GM23338 (cell line): ENCODE data around the gene TGFBR3. TPM values are rescaled to one million over a fixed set of nuclear protein-coding genes. Genes with fewer than 3 reads are reported as not detected.

ENCODE experiments used
- ATAC-seq: fragments of 200-7000 bp; cut with Tn5 transposase; 3 replicates; pipeline ENCODE4 v1.9.1; 2020
- DNase-seq: peaks from one replicate; pipeline ENCODE4 v3.0.0-alpha.2; 2015; ENCODE audit warnings: low spot score
- H2AFZ ChIP-seq: fragments of 200-600 bp; sonication (generic); 2 replicates; pipeline ENCODE4 v1.8.0; 2016; ENCODE audit warnings: antibody characterized with exemption, mild to moderate bottlenecking, moderate library complexity
- H3F3A ChIP-seq: fragments of 200-600 bp; sonication (generic); replicated peaks from 2 replicates; pipeline ENCODE4 v1.8.0; 2017; ENCODE audit warnings: antibody characterized with exemption, mixed run types, low read depth
- H3K27ac ChIP-seq: fragments of 200-600 bp; sonication (generic); 2 replicates; pipeline ENCODE4 v1.6.1; 2016; ENCODE audit warnings: low read depth
- H3K27me3 ChIP-seq: fragments of 200-600 bp; sonication (generic); 2 replicates; pipeline ENCODE4 v1.8.0; 2016; ENCODE audit warnings: mild to moderate bottlenecking, mixed run types, moderate library complexity; ENCODE audit not compliant: insufficient read depth
- H3K36me3 ChIP-seq: fragments of 200-600 bp; sonication (generic); 2 replicates; pipeline ENCODE4 v1.8.0; 2016; ENCODE audit warnings: mild to moderate bottlenecking; ENCODE audit not compliant: insufficient read depth
- H3K4me1 ChIP-seq: fragments of 200-600 bp; sonication (generic); 2 replicates; pipeline ENCODE4 v1.8.0; 2016; ENCODE audit warnings: mild to moderate bottlenecking, moderate library complexity; ENCODE audit not compliant: insufficient read depth
- H3K4me2 ChIP-seq: fragments of 200-600 bp; sonication (generic); 2 replicates; pipeline ENCODE4 v1.7.1; 2017; ENCODE audit warnings: mixed run types
- H3K4me3 ChIP-seq: fragments of 200-600 bp; sonication (generic); 2 replicates; pipeline ENCODE4 v1.6.1; 2016; ENCODE audit warnings: mixed run types
- H3K79me2 ChIP-seq: fragments of 200-600 bp; sonication (generic); replicated peaks from 2 replicates; pipeline ENCODE4 v1.8.0; 2017; ENCODE audit warnings: mild to moderate bottlenecking; ENCODE audit not compliant: insufficient read depth
- H3K9me2 ChIP-seq: fragments of 200-600 bp; sonication (generic); 2 replicates; pipeline ENCODE4 v1.8.0; 2017; ENCODE audit not compliant: insufficient read depth
- H4K20me1 ChIP-seq: fragments of 200-600 bp; sonication (generic); replicated peaks from 2 replicates; pipeline ENCODE4 v1.8.0; 2017; ENCODE audit warnings: mild to moderate bottlenecking; ENCODE audit not compliant: insufficient read depth
- H3K27ac Mint-ChIP-seq: 2 replicates; pipeline ENCODE4 v1.8.0; 2020; ENCODE audit warnings: inconsistent platforms, mild to moderate bottlenecking, moderate library complexity, mixed read lengths
- H3K27me3 Mint-ChIP-seq: 3 replicates; pipeline ENCODE4 v1.8.0; 2022; ENCODE audit warnings: low read depth, mild to moderate bottlenecking, moderate library complexity, mixed read lengths, inconsistent platforms; ENCODE audit not compliant: insufficient read depth, poor library complexity
- H3K36me3 Mint-ChIP-seq: 3 replicates; pipeline ENCODE4 v1.8.0; 2021; ENCODE audit warnings: low read depth, mild to moderate bottlenecking, inconsistent platforms, moderate library complexity, mixed read lengths
- H3K4me1 Mint-ChIP-seq: 3 replicates; pipeline ENCODE4 v1.8.0; 2020; ENCODE audit warnings: mild to moderate bottlenecking, inconsistent platforms, mixed read lengths
- H3K4me3 Mint-ChIP-seq: 3 replicates; pipeline ENCODE4 v1.8.0; 2021; ENCODE audit warnings: moderate library complexity, mild to moderate bottlenecking, inconsistent platforms, mixed read lengths
- H3K9me3 Mint-ChIP-seq: 3 replicates; pipeline ENCODE4 v1.8.0; 2020; ENCODE audit warnings: moderate library complexity, mild to moderate bottlenecking, inconsistent platforms, mixed read lengths
- CTCF ChIP-seq, 2 experiments: fragments of 200-600 bp in 1 of 2; sonication (generic) in 1 of 2; conservative IDR thresholded peaks; 2 replicates each; pipeline versions ENCODE4 v1.5.1 to v1.6.1; 2016 to 2017; ENCODE audit warnings: antibody characterized with exemption in 2 of 2, low read depth in 2 of 2, mild to moderate bottlenecking in 2 of 2, moderate library complexity in 1 of 2
- ETS1 ChIP-seq: IDR thresholded peaks from 2 replicates; pipeline ENCODE4 v1.6.1; 2016; ENCODE audit warnings: antibody characterized with exemption
- EZH2phosphoT487 ChIP-seq: fragments of 200-600 bp; sonication (generic); IDR thresholded peaks from one replicate; pipeline ENCODE4 v1.8.1; 2018; ENCODE audit warnings: antibody characterized with exemption; ENCODE audit not compliant: unreplicated experiment
- REST ChIP-seq: IDR thresholded peaks from one replicate; pipeline ENCODE4 v1.6.1; 2018; ENCODE audit warnings: antibody characterized with exemption; ENCODE audit not compliant: unreplicated experiment
- STAT1 ChIP-seq: IDR thresholded peaks from one replicate; pipeline ENCODE4 v1.6.1; 2016; ENCODE audit warnings: antibody characterized with exemption; ENCODE audit not compliant: unreplicated experiment
- ZNF114 ChIP-seq: fragments of 250-450 bp; sonication (Bioruptor Pico); IDR thresholded peaks from 2 replicates; pipeline ENCODE4 v1.5.0; 2020; ENCODE audit warnings: mild to moderate bottlenecking, moderate library complexity
- ZNF331 ChIP-seq: fragments of 250-450 bp; sonication (Bioruptor Pico); IDR thresholded peaks from 2 replicates; pipeline ENCODE4 v1.5.0; 2020; ENCODE audit warnings: low read depth, mild to moderate bottlenecking, moderate library complexity
- polyA plus RNA-seq: library from polyadenylated mRNA; unstranded; fragments of >200 nt; fragmentation: Nextera tagmentation; extraction: Ambion mirVana; gene quantifications from 2 replicates; pipeline ENCODE4 v1.2.1, GENCODE V29; 2016
- total RNA-seq: library from RNA; depleted of rRNA; stranded (reverse); fragments of >200 nt; shearing (Covaris generic); gene quantifications from 2 replicates; pipeline ENCODE4 v1.2.3, GENCODE V29; 2014

Gene TGFBR3
- total and polyA plus RNA-seq, 2 experiments from 2014 or later, result 1.7 to 2.9 TPM

GRCh38 chr1:91799159-91799558 lies 86.8 kb downstream of the TGFBR3 start:
- Histone ChIP-seq H4K20me1 (no peaks in the 10 kb centered on the region), H3K36me3 (no peaks in the 10 kb centered on the region), H3K27me3 (no peaks in the 10 kb centered on the region), H3K27ac (no peak overlapping the region), H3K9me2 (no peaks in the 10 kb centered on the region; the same call in 1 of the 2 replicates), H3K79me2 (no peaks in the 10 kb centered on the region), H3F3A (no peaks in the 10 kb centered on the region), H2AFZ (no peak overlapping the region), H3K4me2 (no peak overlapping the region), H3K4me3 (no peak overlapping the region), H3K4me1 (no peaks in the 10 kb centered on the region)
- H3K27ac Mint-ChIP-seq, result no peak overlapping the region
- H3K27me3 Mint-ChIP-seq, result peaks cover 6% of the 10 kb centered on the region
- H3K4me1 Mint-ChIP-seq, result peaks cover 9% of the 10 kb centered on the region
- ATAC-seq (peak; percentile 74), DNase-seq (no peak)
- peaks cover 4% of the 10 kb centered on the region for H3K36me3 Mint-ChIP-seq
- H3K4me3 Mint-ChIP-seq, result no peak overlapping the region
- TF ChIP-seq ZNF114, result no peak
- TF ChIP-seq CTCF (conservative IDR thresholded peaks at IDR 0.05; ENCODE audit: low read depth in 2 of 2), result peak; percentile 26 to 48; a peak in 3 of 4 replicates
- TF ChIP-seq STAT1, result no peak
- H3K9me3 Mint-ChIP-seq, result 0 out of 3 replicates have a peak, but pooled peaks cover 3% of the 10 kb centered on the region

GRCh38 chr1:91798740-91799139 lies 87.2 kb downstream of the TGFBR3 start:
- H3K4me1 Mint-ChIP-seq, result peaks cover 9% of the 10 kb centered on the region
- no peak overlapping the region for H3K27ac ChIP-seq
- no peaks in the 10 kb centered on the region; the same call in 1 of the 2 replicates for H3K9me2 ChIP-seq
- H3K4me2 ChIP-seq, result no peak overlapping the region
- no peak for DNase-seq
- no peaks in the 10 kb centered on the region for H3K79me2 ChIP-seq
- H3K27ac Mint-ChIP-seq, result no peak overlapping the region
- peaks cover 6% of the 10 kb centered on the region for H3K27me3 Mint-ChIP-seq
- no peaks in the 10 kb centered on the region for H3K36me3 ChIP-seq
- H4K20me1 ChIP-seq, result no peaks in the 10 kb centered on the region
- H3K4me3 Mint-ChIP-seq, result no peak overlapping the region
- H3K4me3 ChIP-seq, result no peak overlapping the region
- ATAC-seq, result no peak
- TF ChIP-seq ETS1, result no peak
- no peaks in the 10 kb centered on the region for H3F3A ChIP-seq
- no peaks in the 10 kb centered on the region for H3K4me1 ChIP-seq
- H2AFZ ChIP-seq, result no peak overlapping the region
- H3K27me3 ChIP-seq, result no peaks in the 10 kb centered on the region
- H3K36me3 Mint-ChIP-seq, result peaks cover 4% of the 10 kb centered on the region
- 0 out of 3 replicates have a peak, but pooled peaks cover 3% of the 10 kb centered on the region for H3K9me3 Mint-ChIP-seq

- Histone ChIP-seq H2AFZ (no peak overlapping the region), H3K4me3 (no peak overlapping the region), H3K36me3 (no peaks in the 10 kb centered on the region), H3K27ac (no peak overlapping the region), H3K4me1 (no peaks in the 10 kb centered on the region), H3K27me3 (no peaks in the 10 kb centered on the region), H3K9me2 (no peaks in the 10 kb centered on the region; the same call in 1 of the 2 replicates), H4K20me1 (no peaks in the 10 kb centered on the region), H3K79me2 (no peaks in the 10 kb centered on the region), H3F3A (no peaks in the 10 kb centered on the region), H3K4me2 (no peak overlapping the region)
- Mint-ChIP-seq H3K4me1 (peaks cover 10% of the 10 kb centered on the region), H3K9me3 (0 out of 3 replicates have a peak, but pooled peaks cover 3% of the 10 kb centered on the region), H3K36me3 (peaks cover 4% of the 10 kb centered on the region), H3K27ac (peak overlapping the region; percentile 14; the same call in 1 of the 2 replicates), H3K4me3 (no peak overlapping the region), H3K27me3 (peaks cover 6% of the 10 kb centered on the region)
- DNase-seq (no peak), ATAC-seq (no peak)
- TF ChIP-seq EZH2phosphoT487 (no peak), STAT1 (no peak), ZNF331 (CRISPR knock-in tag) (no peak), ETS1 (no peak), ZNF114 (no peak), REST (no peak)
Measured at GRCh38 chr1:91798241-91798648, 87.7 kb downstream of the TGFBR3 start.
